ENCODE measurements around the gene GSTP1. TPM values are rescaled to one million over a fixed set of nuclear protein-coding genes. Genes with fewer than 3 reads are reported as not detected.

GSTP1 gene
- total and polyA plus RNA-seq, 2 of the 8 experiments (the other 6 are each of a cell fraction or from before 2014, with no cell fraction given) = 1,454 to 3,329 TPM

DNA sequence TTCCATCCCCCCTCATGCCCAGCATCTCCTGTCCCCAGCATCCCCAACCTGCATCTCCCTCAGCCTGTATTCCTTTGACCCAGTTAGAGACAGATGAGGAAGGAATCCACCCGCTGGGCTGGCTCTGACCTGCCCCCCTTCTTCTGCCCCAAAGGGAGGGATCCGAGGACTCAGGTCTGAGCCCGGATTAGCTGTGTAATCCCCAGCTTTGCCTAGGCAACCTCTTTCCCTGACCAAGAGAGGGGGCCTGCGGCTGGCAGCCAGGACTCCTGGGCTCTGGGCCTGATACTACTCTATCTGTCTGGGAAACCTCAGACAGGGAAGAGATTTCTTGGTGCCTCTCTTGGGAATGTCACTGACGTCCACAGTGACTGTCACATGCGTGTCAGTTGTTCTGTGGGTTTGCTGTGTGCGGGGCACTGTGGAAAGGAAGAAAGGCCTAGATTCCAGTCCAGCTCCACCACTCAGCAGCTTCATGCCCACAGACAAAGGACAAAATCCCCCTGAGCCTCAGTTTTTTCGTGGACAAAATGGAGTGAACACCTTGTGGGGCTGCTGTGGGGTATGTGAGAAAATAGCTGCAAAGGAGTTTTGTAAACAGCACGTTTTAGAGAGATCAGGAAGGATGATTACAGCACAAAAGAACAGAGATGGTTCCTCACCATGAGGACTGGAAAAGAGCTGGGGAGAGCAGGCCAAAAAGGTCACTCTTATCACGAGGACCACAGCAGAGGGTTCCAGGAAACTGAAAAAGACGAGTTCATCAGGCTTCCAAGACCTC, 21.8 kb downstream of the GSTP1 start:
- no peak overlapping the region; the same call in 1 of the 2 replicates for H3K18ac ChIP-seq (ENCODE audit: extremely low read depth, low read length)
- 0 out of 2 replicates have a peak overlapping the region, but pooled peaks have one; percentile 94 for H2BK12ac ChIP-seq (ENCODE audit: low read depth, low read length)
- peaks cover 9% of the 10 kb centered on the region; the same call in 1 of the 2 replicates for H3K23me2 ChIP-seq (ENCODE audit: low read depth, low read length)
- H3K27ac ChIP-seq (ENCODE audit: low read depth, low read length) = no peak overlapping the region
- H3K36me3 ChIP-seq (ENCODE audit: control insufficient read depth in 2 of 4, insufficient read depth in 4 of 4, low read length in 3 of 4) = peaks cover 1 to 7% (median 4%) of the 10 kb centered on the region in 4 experiments; a peak in 6 of 8 replicates
- H4K8ac ChIP-seq (ENCODE audit: extremely low read depth, insufficient read depth, low read length) = no peak overlapping the region
- H3K9ac ChIP-seq (replicated peaks in 1 of 4; ENCODE audit: extremely low read depth in 1 of 4, low read depth in 3 of 4, low read length in 3 of 4) = no peak overlapping the region
- no peak for TF ChIP-seq RBBP5 (IDR thresholded peaks at IDR 0.05; ENCODE audit: borderline replicate concordance, low read depth, low read length)
- 0 out of 2 replicates have a peak, but pooled peaks have one; percentile 62 for TF ChIP-seq RXRA (IDR thresholded peaks at IDR 0.05; ENCODE audit: insufficient read depth, low read depth, low read length)
- TF ChIP-seq TEAD4 (IDR thresholded peaks at IDR 0.05; ENCODE audit: low read depth, low read length) = no peak
- no peak for TF ChIP-seq CHD2 (IDR thresholded peaks at IDR 0.05; ENCODE audit: low read length)
- no peak for TF ChIP-seq BACH1 (IDR thresholded peaks at IDR 0.05; ENCODE audit: low read length)
- TF ChIP-seq SAP30 (IDR thresholded peaks at IDR 0.05; ENCODE audit: insufficient read depth, insufficient replicate concordance, low read length) = no peak
- TF ChIP-seq POLR2AphosphoS5 (IDR thresholded peaks at IDR 0.05; ENCODE audit: low read depth, low read length) = peak; percentile 40; the same call in 1 of the 2 replicates
- TF ChIP-seq SIX5 (IDR thresholded peaks at IDR 0.05; ENCODE audit: low read depth, low read length) = no peak
- no peak for TF ChIP-seq BCL11A (IDR thresholded peaks at IDR 0.05; ENCODE audit: low read depth in 2 of 2, low read length in 2 of 2)
- TF ChIP-seq EP300 (IDR thresholded peaks at IDR 0.05; ENCODE audit: borderline replicate concordance in 1 of 2, low read depth in 2 of 2, low read length in 2 of 2) = no peak
- DNase-seq (ENCODE audit: low read depth in 1 of 2, low spot score in 2 of 2) (no peak), FAIRE-seq (no peak)
- H4K91ac ChIP-seq (replicated peaks; ENCODE audit: insufficient read length, low read length) = no peak overlapping the region
- H3K79me1 ChIP-seq (ENCODE audit: low read depth, low read length) = no peaks in the 10 kb centered on the region
- no peak overlapping the region for H2AFZ ChIP-seq (ENCODE audit: low read length)
- 0 out of 2 replicates have a peak overlapping the region, but pooled peaks have one; percentile 23 for H2BK20ac ChIP-seq (ENCODE audit: low read length)
- CTCF ChIA-PET (ENCODE audit: partially characterized antibody) = interaction anchor here (0.5 to 1.6 kb wide), 10 partner anchors 9 to 204 kb away, joined by 3 to 15 read pairs (median 4); partner anchors contain the start of genes GSTP1 and PPP1CA
- POLR2A ChIA-PET (ENCODE audit: partially characterized antibody) = interaction anchor here (0.7 to 2.8 kb wide), 7 partner anchors 10 to 28 kb away, joined by 3 to 25 read pairs (median 5); partner anchors contain the start of gene GSTP1
- H3K4me3 ChIP-seq (ENCODE audit: extremely low read depth in 1 of 4, insufficient read depth in 2 of 4, low read depth in 3 of 4, low read length in 4 of 4) = no peak overlapping the region
- peak overlapping the region; percentile 92; the same call in 1 of the 2 replicates for H2BK15ac ChIP-seq (ENCODE audit: low read length)
- H2BK120ac ChIP-seq (replicated peaks; ENCODE audit: low read depth, low read length) = no peak overlapping the region
- no peak overlapping the region for H3K56ac ChIP-seq (replicated peaks; ENCODE audit: insufficient read length, low read depth, low read length)
- H3K27me3 ChIP-seq (replicated peaks in 1 of 4; ENCODE audit: control insufficient read depth in 3 of 4, extremely low read depth in 1 of 4, insufficient read depth in 3 of 4, low read length in 3 of 4) = peaks cover 0 to 4% (median 0%) of the 10 kb centered on the region in 4 experiments; a peak in 2 of 7 replicates
- 86% methylated on average over 11 of the region's 11 CpGs; no CpG with 5 or more reads in 1 of the 2 experiments for WGBS, 2 experiments (ENCODE audit: extremely low coverage in 1 of 2, insufficient coverage in 1 of 2, insufficient read length in 1 of 2, insufficient replicate concordance in 2 of 2, low coverage in 1 of 2, low lambda C conversion rate in 2 of 2, missing lambda C conversion rate in 1 of 2)
- peaks cover 5 to 27% (median 17%) of the 10 kb centered on the region in 4 experiments; a peak in 6 of 7 replicates for H3K4me1 ChIP-seq (replicated peaks in 1 of 4; ENCODE audit: control insufficient read depth in 3 of 4, insufficient read depth in 4 of 4, low read length in 3 of 4)
- no peak overlapping the region for H3K14ac ChIP-seq (ENCODE audit: insufficient read length)
- H4K5ac ChIP-seq (ENCODE audit: insufficient read length, low read depth, low read length) = no peak overlapping the region
- no peak overlapping the region for H3K4ac ChIP-seq (replicated peaks; ENCODE audit: insufficient read length, low read depth, low read length)
- peaks cover 0 to 2% of the 10 kb centered on the region in 2 experiments for H4K20me1 ChIP-seq (replicated peaks in 1 of 2; ENCODE audit: control insufficient read depth in 1 of 2, insufficient read depth in 2 of 2, low read length in 2 of 2)
- H3K79me2 ChIP-seq (ENCODE audit: control insufficient read depth in 1 of 2, insufficient read depth in 2 of 2, low read length in 2 of 2) = peaks cover 0 to 8% of the 10 kb centered on the region in 2 experiments; a peak in 1 of 4 replicates
- H3K9me3 ChIP-seq (ENCODE audit: insufficient read depth in 2 of 2, low read depth in 1 of 2, low read length in 1 of 2) = no peaks in the 10 kb centered on the region
- 0 out of 2 replicates have a peak overlapping the region, but pooled peaks have one; percentile 58 for H2AK5ac ChIP-seq (ENCODE audit: low read depth, low read length)
- peak overlapping the region; percentile 9 to 64; a peak in 3 of 4 replicates for H3K4me2 ChIP-seq (ENCODE audit: insufficient read depth in 1 of 2, low read depth in 2 of 2, low read length in 2 of 2)
- no peak overlapping the region for H3K23ac ChIP-seq (ENCODE audit: insufficient read length)
- no peak overlapping the region for H2BK5ac ChIP-seq (ENCODE audit: low read depth, low read length)
